ENCODE measurements around the gene KLF11. TPM values are rescaled to one million over a fixed set of nuclear protein-coding genes. Genes with fewer than 3 reads are reported as not detected.
A peak's percentile ranks its signal among the peaks of the same experiment; 100 is the strongest.

Gene KLF11
- total RNA-seq: 10 to 100 TPM; 21.6 to 45.3 (median 31.4) TPM
- polyA plus RNA-seq: 10 to 100 TPM; 22.8 to 41.8 TPM
- long read RNA-seq, donor 1, full-length matches to known transcripts: 3 of 30 reads
- long read RNA-seq, donor 1, partial matches to known transcripts: 24 of 30 reads
- long read RNA-seq, donor 1, other reads (novel, unspliced or antisense): 3 of 30 reads
- long read RNA-seq, donor 2, full-length matches to known transcripts: 14 of 28 reads
- long read RNA-seq, donor 2, partial matches to known transcripts: 14 of 28 reads
- long read RNA-seq, donor 2, other reads (novel, unspliced or antisense): 0 of 28 reads
- long read RNA-seq, donor 3, full-length matches to known transcripts: 43 of 82 reads
- long read RNA-seq, donor 3, partial matches to known transcripts: 27 of 82 reads
- long read RNA-seq, donor 3, other reads (novel, unspliced or antisense): 12 of 82 reads

- Histone ChIP-seq H3K4me1 (ENCODE audit: insufficient read depth) (peaks cover 20% of the 10 kb centered on the region), H3K36me3 (no peaks in the 10 kb centered on the region), H3K27ac (peak within 1 kb of the TSS; percentile 98 to 99), H3K27me3 (no peaks in the 10 kb centered on the region), H3K4me3 (peak within 1 kb of the TSS; percentile 83), H3K9me3 (no peaks in the 10 kb centered on the region)
- intact Hi-C loops (cut with DNase I): loop anchor here in 1 of 4 donors (10.0 kb wide), 1 partner anchor 1701 kb away; the partner anchor contains the start of gene LPIN1
- WGBS, 3 donors: 0 to 2% (median 0%) methylated on average over 8 to 102 of the region's 104 CpGs
- peak; percentile 96 to 98 (median 97) for DNase-seq
- TF ChIP-seq POLR2A (IDR thresholded peaks at IDR 0.05) (peak; percentile 75), EP300 (IDR thresholded peaks at IDR 0.05) (peak; percentile 45), CTCF (IDR thresholded peaks at IDR 0.05) (peak in 1 of 3 donors; percentile 14)
Measured at GRCh38 chr2:10043256-10043905, at the start of gene KLF11. Gene KLF11, plus strand, starts transcription at chr2:10043550. Its CDS starts 167 bp downstream, at chr2:10043717.

- H3K27me3 ChIP-seq: no peaks in the 10 kb centered on the region
- TF ChIP-seq POLR2A (IDR thresholded peaks at IDR 0.05) (no peak), CTCF (IDR thresholded peaks at IDR 0.05) (no peak), EP300 (IDR thresholded peaks at IDR 0.05) (no peak)
- intact Hi-C loops (cut with DNase I): no loop called here
- H3K4me3 ChIP-seq: no peak overlapping the region
- 95 to 98% (median 96%) methylated on average over 11 of the region's 11 CpGs for WGBS, 3 donors
- no peaks in the 10 kb centered on the region for H3K9me3 ChIP-seq
- no peaks in the 10 kb centered on the region for H3K36me3 ChIP-seq
- no peak for DNase-seq
- no peak overlapping the region for H3K27ac ChIP-seq
- peaks cover 3% of the 10 kb centered on the region for H3K4me1 ChIP-seq (ENCODE audit: insufficient read depth)
Measured at GRCh38 chr2:9994462-9994861, 48.9 kb upstream of the KLF11 start.

- WGBS, 3 donors: 91 to 95% (median 92%) methylated on average over 5 of the region's 5 CpGs
- H3K36me3 ChIP-seq: no peaks in the 10 kb centered on the region
- H3K27ac ChIP-seq: no peak overlapping the region
- H3K27me3 ChIP-seq: no peaks in the 10 kb centered on the region
- no peaks in the 10 kb centered on the region for H3K9me3 ChIP-seq
- H3K4me1 ChIP-seq (ENCODE audit: insufficient read depth): peaks cover 3% of the 10 kb centered on the region
- TF ChIP-seq CTCF (IDR thresholded peaks at IDR 0.05) (no peak), EP300 (IDR thresholded peaks at IDR 0.05) (no peak), POLR2A (IDR thresholded peaks at IDR 0.05) (no peak)
- intact Hi-C loops (cut with DNase I): no loop called here
- DNase-seq: no peak
- H3K4me3 ChIP-seq: no peak overlapping the region
Measured at GRCh38 chr2:9995059-9995458, 48.3 kb upstream of the KLF11 start.

- DNase-seq: no peak
- H3K27me3 ChIP-seq: no peaks in the 10 kb centered on the region
- TF ChIP-seq POLR2A (IDR thresholded peaks at IDR 0.05) (no peak), EP300 (IDR thresholded peaks at IDR 0.05) (no peak), CTCF (IDR thresholded peaks at IDR 0.05) (no peak)
- no peak overlapping the region for H3K4me3 ChIP-seq
- no peaks in the 10 kb centered on the region for H3K9me3 ChIP-seq
- no peaks in the 10 kb centered on the region for H3K36me3 ChIP-seq
- WGBS, 3 donors: 91 to 95% (median 92%) methylated on average over 7 of the region's 7 CpGs
- no peak overlapping the region for H3K27ac ChIP-seq
- peaks cover under 1% of the 10 kb centered on the region for H3K4me1 ChIP-seq (ENCODE audit: insufficient read depth)
- intact Hi-C loops (cut with DNase I): no loop called here
Measured at GRCh38 chr2:9996321-9996720, 47.0 kb upstream of the KLF11 start.

Measured in ovary (tissue), 10 donors.